Stimulated activated CD4-positive, alpha-beta T cell treated with anti-CD3 and anti-CD28 coated beads, TNF-alpha, amount 100 ng/mL, for 4 hours (primary cell): ENCODE data around the gene IFT88.

Experiments used
- DNase-seq, 3 experiments: peaks; one replicate each; pipeline ENCODE4 v3.0.0-alpha.2; 2020; ENCODE audit warnings: low read depth in 3 of 3

Gene IFT88

DNA sequence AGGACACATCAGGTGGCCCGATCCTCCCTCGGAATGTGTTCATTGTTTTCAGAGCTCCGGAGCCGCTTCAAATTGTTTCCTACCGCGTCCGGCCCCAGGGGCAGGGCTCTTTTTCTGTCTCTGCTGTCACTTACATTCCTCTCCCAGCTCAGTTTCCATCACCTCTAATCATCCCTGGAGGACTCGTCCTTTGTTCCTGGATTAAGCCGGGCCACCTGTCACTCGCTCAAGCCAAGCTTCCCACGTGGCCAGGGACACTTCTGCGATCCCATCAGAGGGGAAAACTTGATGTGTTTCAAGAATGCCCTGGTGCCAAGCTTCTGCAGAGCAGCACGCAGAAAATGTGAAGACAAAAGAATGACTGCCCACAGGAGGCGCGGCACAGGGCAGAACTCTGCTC, 150.0 kb downstream of the IFT88 start:
- no peak for DNase-seq

DNA sequence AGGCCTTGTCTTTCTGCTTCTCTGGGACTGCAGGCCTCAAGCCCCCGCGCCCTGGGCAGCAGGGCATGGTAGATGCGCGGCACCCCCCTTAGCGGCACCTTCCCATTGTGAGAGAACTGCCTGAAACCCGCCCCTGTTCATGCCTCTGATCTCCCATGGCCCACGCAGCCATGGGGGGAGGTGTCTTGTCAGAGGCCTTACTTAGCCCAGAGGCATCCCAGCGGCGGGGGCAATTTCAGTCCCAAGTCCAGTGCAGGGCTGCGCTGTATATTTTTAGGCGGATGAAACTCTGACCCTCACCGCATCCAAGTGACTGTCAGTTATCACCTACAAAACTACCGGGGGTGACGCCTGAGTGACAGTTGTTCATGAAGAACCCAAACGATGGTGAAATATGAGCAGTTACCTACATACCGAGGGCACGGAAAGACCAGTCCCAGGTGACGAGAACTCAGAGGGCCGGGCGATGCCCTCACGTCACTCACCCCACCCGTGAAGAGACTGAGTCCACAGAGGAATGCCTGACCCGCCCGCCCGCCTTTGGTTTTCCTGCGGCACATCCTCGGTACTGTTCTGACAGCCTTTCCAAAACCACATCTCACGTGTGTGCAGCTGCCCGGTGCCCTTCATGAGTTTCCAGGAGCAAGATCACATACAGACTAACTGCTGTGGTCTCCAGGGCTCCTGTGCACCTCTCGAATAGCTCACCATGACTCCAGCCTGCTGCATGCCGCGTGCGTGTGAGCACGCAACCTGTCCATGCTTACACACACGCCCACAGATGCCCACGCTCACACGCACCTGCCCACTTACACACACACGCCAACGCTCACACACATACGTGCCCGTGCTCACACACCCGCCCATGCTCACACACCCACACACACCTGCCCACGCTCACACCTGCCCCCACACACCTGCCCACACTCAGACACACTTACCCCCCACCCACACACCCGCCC, 150.9 kb downstream of the IFT88 start:
- DNase-seq, result no peak

DNA sequence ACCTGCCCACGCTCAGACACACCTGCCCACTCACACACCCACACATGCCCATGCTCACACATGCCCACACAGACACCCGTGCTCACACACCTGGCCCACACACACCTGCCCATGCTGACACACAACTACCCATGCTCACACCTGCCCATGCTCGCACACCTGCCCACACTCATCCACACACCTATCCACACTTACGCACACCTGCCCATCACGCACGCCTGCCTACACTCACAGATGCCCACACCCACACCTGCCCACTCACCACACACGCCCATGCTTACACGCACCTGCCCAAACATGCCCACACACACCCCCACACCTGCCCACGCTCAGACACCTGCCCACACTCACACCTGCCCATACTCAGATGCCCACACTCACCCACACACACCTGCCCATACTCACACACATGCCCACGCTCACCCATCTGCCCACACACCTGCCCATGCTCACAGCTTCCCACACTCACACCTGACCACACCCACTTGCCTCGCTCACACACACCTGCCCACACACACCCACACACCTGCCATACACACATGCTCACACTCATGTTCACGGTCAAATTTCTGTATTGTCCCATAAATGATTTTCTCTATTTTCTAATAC, 152.1 kb downstream of the IFT88 start:
- no peak for DNase-seq

DNA sequence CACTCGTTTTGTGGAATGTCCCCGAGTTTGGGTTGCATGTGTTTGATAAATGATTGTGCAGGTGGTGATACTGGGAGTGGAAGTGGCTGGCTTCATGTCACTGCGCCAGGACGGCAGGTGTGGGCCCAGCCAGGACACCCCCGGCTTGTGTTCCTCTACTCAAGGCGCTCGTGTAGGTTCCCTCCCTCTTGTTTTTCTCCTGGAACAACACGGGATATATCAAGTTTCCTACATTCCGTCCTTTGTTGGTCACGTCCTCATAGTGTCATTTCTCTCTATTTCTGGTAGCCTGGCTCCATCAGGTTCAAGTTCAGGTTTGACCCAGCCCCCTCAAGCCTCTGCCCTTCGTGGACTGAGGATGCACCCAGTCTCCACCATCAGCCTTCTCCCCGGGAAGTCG, 152.8 kb downstream of the IFT88 start:
- no peak for DNase-seq

DNA sequence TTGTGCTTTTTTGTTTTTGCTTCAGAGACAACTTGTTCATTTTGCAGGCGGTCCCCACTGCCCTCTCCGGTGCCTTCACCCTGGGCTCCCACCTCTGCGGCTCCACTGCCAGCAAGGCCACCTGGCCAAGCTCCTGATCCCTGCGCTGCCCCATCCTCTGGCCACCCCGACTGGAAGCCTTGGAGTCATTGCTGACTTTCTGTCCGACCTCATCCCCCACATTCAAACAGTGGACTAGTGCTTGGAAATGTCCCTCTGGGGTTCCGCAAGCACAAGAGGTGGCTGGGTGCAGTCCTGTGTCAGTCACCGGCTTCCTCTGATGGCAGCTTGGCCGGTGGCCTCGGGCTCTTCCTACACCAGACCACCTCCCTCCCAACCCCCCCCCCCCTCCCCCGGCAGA, 153.5 kb downstream of the IFT88 start:
- no peak for DNase-seq

DNA sequence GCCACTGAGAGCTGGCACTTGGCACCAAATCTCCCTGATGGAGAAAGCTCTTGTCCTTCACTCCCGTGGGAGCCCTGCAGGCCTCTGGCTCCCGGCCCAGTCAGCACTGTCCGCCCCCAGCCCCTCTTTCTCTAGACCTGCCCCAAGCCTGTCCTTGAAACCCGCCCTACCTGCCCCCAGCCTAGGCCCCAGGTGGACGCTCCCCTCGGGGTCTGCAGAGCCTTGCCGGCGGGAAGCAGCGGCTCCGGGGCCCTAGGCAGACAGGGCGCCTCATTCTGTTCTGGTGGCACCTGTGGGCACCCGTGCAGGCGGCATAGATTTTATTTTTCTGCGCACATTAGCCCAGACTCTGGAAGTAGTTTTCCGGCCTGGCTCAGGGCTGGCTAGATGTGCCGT, 154.1 kb downstream of the IFT88 start:
- DNase-seq, result no peak

DNA sequence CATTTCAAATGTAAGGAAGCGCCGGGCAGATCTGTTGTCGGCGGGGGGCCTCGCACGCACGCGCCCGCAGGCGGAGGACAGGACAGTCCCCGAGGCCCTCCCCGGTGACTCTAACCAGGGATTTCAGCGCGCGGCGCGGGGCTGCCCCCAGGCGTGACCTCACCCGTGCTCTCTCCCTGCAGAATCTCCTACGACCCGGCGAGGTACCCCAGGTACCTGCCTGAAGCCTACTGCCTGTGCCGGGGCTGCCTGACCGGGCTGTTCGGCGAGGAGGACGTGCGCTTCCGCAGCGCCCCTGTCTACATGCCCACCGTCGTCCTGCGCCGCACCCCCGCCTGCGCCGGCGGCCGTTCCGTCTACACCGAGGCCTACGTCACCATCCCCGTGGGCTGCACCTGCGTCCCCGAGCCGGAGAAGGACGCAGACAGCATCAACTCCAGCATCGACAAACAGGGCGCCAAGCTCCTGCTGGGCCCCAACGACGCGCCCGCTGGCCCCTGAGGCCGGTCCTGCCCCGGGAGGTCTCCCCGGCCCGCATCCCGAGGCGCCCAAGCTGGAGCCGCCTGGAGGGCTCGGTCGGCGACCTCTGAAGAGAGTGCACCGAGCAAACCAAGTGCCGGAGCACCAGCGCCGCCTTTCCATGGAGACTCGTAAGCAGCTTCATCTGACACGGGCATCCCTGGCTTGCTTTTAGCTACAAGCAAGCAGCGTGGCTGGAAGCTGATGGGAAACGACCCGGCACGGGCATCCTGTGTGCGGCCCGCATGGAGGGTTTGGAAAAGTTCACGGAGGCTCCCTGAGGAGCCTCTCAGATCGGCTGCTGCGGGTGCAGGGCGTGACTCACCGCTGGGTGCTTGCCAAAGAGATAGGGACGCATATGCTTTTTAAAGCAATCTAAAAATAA, 154.7 kb downstream of the IFT88 start:
- no peak for DNase-seq

DNA sequence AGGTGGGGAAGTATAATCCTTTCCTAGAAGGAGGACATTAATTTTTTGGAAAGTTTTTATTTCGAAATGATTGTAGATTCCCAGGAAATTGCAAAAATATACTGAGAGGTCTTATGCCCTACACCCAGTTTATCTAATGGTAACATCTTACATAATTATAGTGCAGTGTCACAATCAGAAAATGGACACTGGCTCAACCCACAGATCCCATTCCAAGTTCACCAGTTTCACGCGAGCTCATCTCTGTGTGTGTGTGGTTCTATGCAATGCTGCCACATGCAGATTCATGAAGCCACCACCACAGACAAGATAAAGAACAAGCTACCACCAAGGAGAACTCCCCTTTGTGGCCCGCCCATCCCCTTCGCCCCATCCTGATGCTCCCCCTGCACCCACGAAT, 160.9 kb downstream of the IFT88 start:
- no peak for DNase-seq

DNA sequence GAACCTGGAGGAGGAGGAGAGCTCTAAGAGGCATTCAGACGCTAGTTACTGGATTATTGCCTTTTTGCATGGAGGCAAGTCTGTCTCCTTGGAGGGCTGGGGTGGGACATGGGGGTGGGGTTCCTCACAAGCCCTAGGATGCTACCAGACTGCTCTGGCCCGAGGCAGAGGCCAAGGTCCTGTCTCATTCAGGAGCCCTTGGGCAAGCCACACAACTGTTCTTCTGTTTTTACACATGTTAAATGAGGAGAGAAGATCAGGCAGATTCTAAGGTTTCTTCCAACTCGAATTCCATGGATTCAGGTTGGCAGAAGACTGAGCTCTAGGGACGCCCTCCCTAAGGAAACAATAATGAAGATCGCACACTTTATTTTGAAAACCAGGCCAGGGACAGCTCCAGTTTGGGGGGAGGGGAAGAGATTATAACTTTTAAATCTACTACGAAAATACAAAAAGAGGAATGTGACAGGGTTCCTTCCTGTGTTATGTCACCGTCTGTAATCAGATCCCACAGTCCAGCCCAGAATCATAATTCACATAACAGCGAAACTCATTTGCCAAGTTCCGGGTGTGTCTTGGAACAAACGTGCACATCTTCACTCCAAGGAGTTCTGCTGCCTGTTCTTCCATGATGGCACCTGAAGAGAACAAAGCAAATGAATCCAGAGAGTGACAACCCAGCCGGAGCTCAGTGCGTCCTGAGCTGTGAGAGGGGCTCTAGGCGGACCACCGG, 161.8 kb downstream of the IFT88 start:
- no peak for DNase-seq

DNA sequence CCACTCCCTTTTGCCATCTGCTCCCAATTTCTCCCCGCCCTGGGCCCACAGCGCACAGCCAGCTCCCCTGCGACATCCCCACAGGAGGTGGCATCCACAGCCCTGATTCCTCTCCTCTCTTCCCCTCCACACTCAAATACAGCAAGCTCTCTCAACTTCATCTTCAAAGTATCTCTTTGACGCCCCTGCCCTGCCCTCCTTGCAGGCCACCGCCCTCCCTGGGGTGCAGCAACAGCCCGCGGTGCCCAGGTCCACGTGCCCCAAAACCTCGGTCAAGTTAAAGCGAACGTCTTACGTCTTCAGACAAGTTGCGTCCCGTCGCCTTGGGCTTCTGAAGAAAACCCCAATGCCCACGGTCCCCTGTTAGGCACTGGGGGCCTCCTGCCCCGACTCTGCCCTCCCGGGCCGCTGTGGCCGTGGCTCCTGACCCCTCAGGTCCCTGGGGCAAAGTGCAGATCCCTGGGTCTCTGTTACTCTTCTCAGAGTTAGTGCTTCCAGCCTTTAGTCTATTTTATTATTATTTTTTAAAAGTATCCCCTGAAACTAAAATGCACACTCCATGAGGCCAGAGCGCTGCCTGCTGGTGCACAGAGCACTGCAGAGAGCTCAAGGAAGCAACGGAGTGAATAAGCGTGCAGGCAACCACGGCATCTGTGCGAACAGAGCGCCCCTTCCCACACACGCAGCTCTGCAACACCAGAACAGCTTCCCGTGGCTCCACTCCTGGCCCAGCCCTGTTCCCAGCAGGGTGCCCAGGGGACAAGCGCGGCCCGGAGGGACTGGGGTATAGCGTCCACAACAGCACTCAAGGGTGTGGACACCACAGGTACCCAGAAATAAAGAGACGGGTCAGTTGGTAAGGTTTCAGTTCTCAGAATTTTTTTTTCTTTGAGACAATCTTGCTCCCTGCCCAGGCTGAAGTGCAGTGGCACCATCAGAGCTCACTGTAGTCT, 163.0 kb downstream of the IFT88 start:
- no peak for DNase-seq

DNA sequence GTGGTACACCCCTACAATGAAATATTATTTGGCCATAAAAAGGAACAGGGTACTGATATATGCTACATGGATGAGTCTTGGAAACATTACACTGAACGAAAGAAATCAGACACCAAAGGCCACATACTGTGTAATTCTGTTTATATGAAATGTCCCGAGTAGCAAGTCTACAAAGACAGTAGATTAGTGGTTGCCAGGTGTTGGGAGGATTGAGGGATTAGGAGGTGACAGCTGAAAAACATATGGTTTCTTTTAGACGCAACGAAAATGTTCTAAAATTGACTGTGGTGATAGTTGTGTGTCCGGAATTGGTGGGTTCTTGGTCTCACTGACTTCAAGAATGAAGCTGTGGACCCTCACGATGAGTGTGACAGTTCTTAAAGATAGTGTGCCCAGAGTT, 171.7 kb downstream of the IFT88 start:
- no peak for DNase-seq

DNA sequence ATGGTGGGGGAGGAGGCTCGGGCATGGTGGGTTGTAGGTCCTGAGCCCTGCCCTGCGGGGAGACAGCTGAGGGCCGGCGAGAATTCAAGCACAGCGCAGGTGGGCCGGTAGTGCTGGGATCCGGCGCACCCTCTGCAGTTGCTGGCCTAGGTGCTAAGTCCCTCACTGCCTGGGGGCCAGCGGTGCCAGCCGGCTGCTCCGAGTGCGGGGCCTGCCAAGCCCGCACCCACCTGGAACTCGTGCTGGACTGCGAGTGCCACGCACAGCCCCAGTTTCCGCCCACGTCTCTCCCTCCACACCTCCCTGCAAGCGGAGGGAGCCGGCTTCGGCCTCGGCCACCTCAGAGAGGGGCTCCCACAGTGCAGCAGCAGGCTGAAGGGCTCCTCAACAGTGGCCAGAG, 173.1 kb downstream of the IFT88 start:
- DNase-seq, result no peak
